K562 (cell line): ENCODE measurements around the gene PNPLA2. TPM values are rescaled to one million over a fixed set of nuclear protein-coding genes. Genes with fewer than 3 reads are reported as not detected.

ENCODE experiments used
- ATAC-seq: fragments of 200-7000 bp; cut with Tn5 transposase; 3 replicates; pipeline ENCODE4 v1.9.1; 2020; ENCODE audit warnings: moderate library complexity
- BruUV-seq: library from RNA; stranded (reverse); fragments of 400-500 nt; replicated peaks from 2 replicates; lab custom pipeline; 2021; lab: Mats Ljungman, UMichigan
- CTCF ChIA-PET: fragments of 300-600 bp; formaldehyde crosslinking; extraction: SDS; loops from one replicate; lab custom pipeline; 2021; ENCODE audit warnings: low intra/inter-chr PET ratio; lab: Yijun Ruan, JAX
- POLR2A ChIA-PET: fragments of 300-600, 350-650 bp; sonication (Branson Sonifier 250); formaldehyde crosslinking; extraction: SDS; loops from one replicate; lab custom pipeline; 2021; ENCODE audit warnings: antibody characterized with exemption, inconsistent platforms; lab: Yijun Ruan, JAX
- DNase-seq, 4 experiments: peaks; one replicate each; pipeline versions ENCODE4 v3.0.0 to v3.0.0-alpha.2; 2011 to 2018; ENCODE audit warnings: low spot score in 3 of 4, mixed read lengths in 3 of 4; ENCODE audit errors: extremely low read depth in 1 of 4
- FAIRE-seq: peaks from 2 replicates; lab custom pipeline; 2011; peaks lifted over from hg19 to GRCh38; lab: Jason Lieb, UNC
- H2AFZ ChIP-seq: 2 replicates; pipeline ENCODE4 v1.6.0; 2011; ENCODE audit warnings: low read depth, low read length, control low read depth, inconsistent platforms
- H3K27ac ChIP-seq: fragments of 200-600 bp; 3 replicates; pipeline ENCODE4 v1.8.0; 2011; ENCODE audit warnings: low read depth, mild to moderate bottlenecking, control low read depth, inconsistent platforms, low read length, moderate library complexity, mixed read lengths; ENCODE audit errors: extremely low read depth
- H3K27me3 ChIP-seq, 2 experiments: fragments of 300-600 bp in 1 of 2; 2 replicates in 1 of 2; 3 replicates in 1 of 2; pipeline versions ENCODE4 v1.6.0 to v1.8.0; 2011; ENCODE audit warnings: inconsistent platforms in 2 of 2, low read length in 2 of 2, mild to moderate bottlenecking in 1 of 2, mixed read lengths in 1 of 2, moderate library complexity in 1 of 2; ENCODE audit not compliant: control insufficient read depth in 2 of 2, insufficient read depth in 2 of 2
- H3K36me3 ChIP-seq: fragments of 300-600 bp; 3 replicates; pipeline ENCODE4 v1.8.0; 2011; ENCODE audit warnings: mild to moderate bottlenecking, low read length, inconsistent platforms; ENCODE audit not compliant: control insufficient read depth, insufficient read depth
- H3K4me1 ChIP-seq, 2 experiments: fragments of 200-600 bp in 1 of 2; replicated peaks in 1 of 2; 2 replicates in 1 of 2; 3 replicates in 1 of 2; pipeline versions ENCODE4 v1.5.1 to v1.8.0; 2011; ENCODE audit warnings: inconsistent platforms in 2 of 2, low read length in 2 of 2, mild to moderate bottlenecking in 1 of 2, mixed read lengths in 1 of 2, moderate library complexity in 1 of 2; ENCODE audit not compliant: control insufficient read depth in 2 of 2, insufficient read depth in 2 of 2
- H3K4me2 ChIP-seq: 2 replicates; pipeline ENCODE4 v1.6.1; 2011; ENCODE audit warnings: low read length, control low read depth, inconsistent platforms, mixed read lengths; ENCODE audit not compliant: insufficient read depth
- H3K4me3 ChIP-seq: fragments of 200-600 bp; sonication (generic), shearing (Covaris generic); 2 replicates; pipeline ENCODE4 v1.5.1; 2016; ENCODE audit warnings: control low read depth, inconsistent platforms
- H3K79me2 ChIP-seq: fragments of 200-600 bp; 3 replicates; pipeline ENCODE4 v1.8.0; 2011; ENCODE audit warnings: low read length, inconsistent platforms; ENCODE audit not compliant: control insufficient read depth, insufficient read depth
- H3K9ac ChIP-seq, 2 experiments: 2 replicates each; pipeline versions ENCODE4 v1.6.0 to v1.6.1; 2011; ENCODE audit warnings: low read depth in 2 of 2, low read length in 2 of 2, control low read depth in 1 of 2, inconsistent platforms in 1 of 2, mild to moderate bottlenecking in 1 of 2, mixed read lengths in 1 of 2; ENCODE audit not compliant: insufficient read depth in 1 of 2
- H3K9me1 ChIP-seq: one replicate; pipeline ENCODE4 v1.6.0; 2011; ENCODE audit warnings: inconsistent platforms, mild to moderate bottlenecking, low read length, moderate library complexity; ENCODE audit not compliant: control insufficient read depth, insufficient read depth
- H3K9me3 ChIP-seq: replicated peaks from 2 replicates; pipeline ENCODE4 v1.5.1; 2011; ENCODE audit warnings: low read depth, low read length, inconsistent platforms; ENCODE audit not compliant: control insufficient read depth, insufficient read depth
- H4K20me1 ChIP-seq: replicated peaks from 2 replicates; pipeline ENCODE4 v1.6.1; 2011; ENCODE audit warnings: low read length, inconsistent platforms, mixed read lengths; ENCODE audit not compliant: control insufficient read depth, insufficient read depth
- CTBP1 ChIP-seq: fragments of 450-650 bp; IDR thresholded peaks from 2 replicates; pipeline ENCODE4 v1.6.1; 2016; ENCODE audit warnings: borderline replicate concordance
- FOS ChIP-seq: IDR thresholded peaks from 3 replicates; pipeline ENCODE4 v1.6.1; 2011; ENCODE audit not compliant: insufficient read length; ENCODE audit errors: extremely low read depth
- HMG20A ChIP-seq: fragments of 450-650 bp; formaldehyde crosslinking; conservative IDR thresholded peaks from 2 replicates; pipeline ENCODE4 v1.4.0; 2020; ENCODE audit warnings: mild to moderate bottlenecking, mixed read lengths
- IRF2 ChIP-seq: sonication (generic); formaldehyde crosslinking; IDR thresholded peaks from 2 replicates; pipeline ENCODE4 v1.8.1; 2022; ENCODE audit warnings: mild to moderate bottlenecking, missing genetic modification reagents
- NFIC ChIP-seq: fragments of 450-650 bp; IDR thresholded peaks from 2 replicates; pipeline ENCODE4 v1.6.1; 2017; ENCODE audit warnings: mild to moderate bottlenecking, inconsistent platforms
- NR2C2 ChIP-seq, 2 experiments: fragments of 200-800 bp in 1 of 2; sonication (Bioruptor generic) in 1 of 2; sonication (generic) in 1 of 2; formaldehyde crosslinking in 1 of 2; IDR thresholded peaks; 2 replicates each; pipeline versions ENCODE4 v1.6.1 to v1.8.0; 2016 to 2022; ENCODE audit warnings: mild to moderate bottlenecking in 1 of 2, missing compliant biosample characterization in 1 of 2, missing genetic modification characterization in 1 of 2, missing genetic modification reagents in 1 of 2
- POLR2AphosphoS5 ChIP-seq: IDR thresholded peaks from 2 replicates; pipeline ENCODE4 v1.6.1; 2011; ENCODE audit warnings: mild to moderate bottlenecking, low read depth, low read length, moderate library complexity; ENCODE audit not compliant: control insufficient read depth, insufficient read depth
- RBM15 ChIP-seq: fragments of 200-400 bp; formaldehyde crosslinking; IDR thresholded peaks from 2 replicates; pipeline ENCODE4 v1.6.1; 2018; ENCODE audit warnings: mild to moderate bottlenecking, low read length, moderate library complexity; ENCODE audit not compliant: insufficient read depth
- ZBTB7A ChIP-seq: IDR thresholded peaks from 2 replicates; pipeline ENCODE4 v1.6.1; 2011; ENCODE audit warnings: low read depth, mild to moderate bottlenecking, low read length, moderate library complexity, borderline replicate concordance; ENCODE audit not compliant: control insufficient read depth
- ZNF239 ChIP-seq: fragments of 250-450 bp; sonication (Bioruptor Pico); IDR thresholded peaks from 2 replicates; pipeline ENCODE4 v1.4.0; 2020; ENCODE audit warnings: mild to moderate bottlenecking
- WGBS: fragments of 100-300 bp; shearing (Covaris generic); methylation state at CpG from one replicate; pipeline ENCODE4 v1.1.6; 2016; ENCODE audit warnings: low coverage, mixed read lengths; ENCODE audit not compliant: insufficient coverage; ENCODE audit errors: missing lambda C conversion rate; 5-methylcytosine and 5-hydroxymethylcytosine counted together
- in situ Hi-C: fragments of 300-500 bp; cut with MboI; formaldehyde crosslinking; loops from 4 replicates; pipeline ENCODE4 v1.15.0; 2018; ENCODE audit warnings: inconsistent platforms, mixed read lengths
- intact Hi-C: fragments of 100-400 bp; cut with micrococcal nuclease; formaldehyde crosslinking; loops from 2 replicates; pipeline ENCODE4 v1.14.2; 2022
- polyA plus RNA-seq, 8 experiments: library from polyadenylated mRNA; depleted of rRNA in 4 of 8; stranded (reverse) in 5 of 8; unstranded in 3 of 8; fragments of >200 nt; fragmentation: Nextera tagmentation in 2 of 8; fragmentation: Illumina TruSeq in 1 of 8; extraction: Ambion mirVana in 2 of 8; extraction: Trizol in 1 of 8; gene quantifications; 2 replicates each; pipeline versions ENCODE4 v1.2.1 to v1.2.3, GENCODE V29; 2011 to 2014; ENCODE audit warnings: inconsistent platforms in 1 of 8, missing spikeins in 1 of 8
- total RNA-seq, 7 experiments: library from RNA; depleted of rRNA in 6 of 7; stranded (reverse); fragments of >200 nt in 6 of 7; fragmentation: Illumina TruSeq in 2 of 7; extraction: Trizol in 2 of 7; gene quantifications; 2 replicates each; pipeline versions ENCODE4 v1.2.1 to v1.2.3, GENCODE V29; 2011 to 2021; ENCODE audit warnings: low replicate concordance in 1 of 7
- TF ChIP-seq, protein P1 (sequence below), 2 experiments: fragments of 450-650 bp; conservative IDR thresholded peaks; 2 replicates each; pipeline ENCODE4 v1.6.1; 2017; ENCODE audit warnings: mild to moderate bottlenecking in 2 of 2, moderate library complexity in 2 of 2
- TF ChIP-seq, protein P2 (sequence below): fragments of 450-650 bp; formaldehyde crosslinking; IDR thresholded peaks from 2 replicates; pipeline ENCODE4 v1.4.0; 2022; ENCODE audit warnings: missing genetic modification characterization
- TF ChIP-seq, protein P3 (sequence below): sonication (generic); formaldehyde crosslinking; IDR thresholded peaks from 2 replicates; pipeline ENCODE4 v1.8.1; 2022; ENCODE audit warnings: missing genetic modification reagents
- TF ChIP-seq, protein P4 (sequence below): conservative IDR thresholded peaks from 2 replicates; pipeline ENCODE4 v1.6.1; 2011; ENCODE audit warnings: low read depth, mild to moderate bottlenecking, low read length; ENCODE audit not compliant: control insufficient read depth

PNPLA2 gene
- total and polyA plus RNA-seq, 9 of the 15 experiments (the other 6 are each of a cell fraction or from before 2014, with no cell fraction given) = 0.39 to 87.1 (median 8.4) TPM

DNA sequence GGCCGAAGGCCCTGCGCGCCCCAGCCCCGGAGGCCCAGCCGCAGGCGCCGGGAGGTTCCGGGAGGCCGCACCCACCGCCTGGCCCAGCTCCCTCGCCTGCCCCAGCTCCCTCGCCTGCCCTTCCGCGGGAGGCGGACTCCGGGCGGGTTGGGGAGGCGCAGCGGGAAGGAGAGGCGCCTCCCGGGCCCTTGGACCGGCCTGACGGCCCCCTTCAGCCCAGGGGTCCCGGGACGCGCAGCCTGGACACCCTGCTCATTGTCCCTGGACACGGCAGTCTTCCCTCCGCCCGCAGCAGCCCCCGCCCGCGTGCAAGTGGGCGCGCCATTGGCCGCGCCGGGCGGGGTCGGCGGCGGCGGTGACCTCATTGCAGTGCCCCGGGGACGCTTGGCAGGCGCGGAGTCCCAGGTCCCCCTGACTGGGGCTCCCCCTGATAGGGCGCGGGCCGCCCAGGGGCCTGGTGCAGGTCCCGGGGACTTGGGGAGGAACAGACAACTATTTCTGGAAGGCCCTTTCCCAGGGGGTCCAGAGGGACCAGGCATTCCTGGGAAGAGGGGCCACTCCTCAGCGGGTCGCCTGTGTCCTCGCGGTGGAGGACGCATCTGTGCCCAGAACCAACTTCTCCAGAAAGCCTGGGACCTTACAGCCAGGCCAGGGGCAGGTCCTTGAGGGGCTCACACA, 14.5 kb downstream of the PNPLA2 start:
- POLR2A ChIA-PET = interaction anchor here (0.5 to 2.3 kb wide), 8 partner anchors 9 to 360 kb away, joined by 3 to 20 read pairs (median 4); partner anchors contain the start of genes PNPLA2, POLR2L and TSPAN4
- H3K4me1 ChIP-seq = peaks cover 17 to 91% of the 10 kb centered on the region in 2 experiments; a peak in 4 of 5 replicates
- ATAC-seq (peak; percentile 73), FAIRE-seq (no peak), DNase-seq (peak; percentile 64 to 76 (median 68))
- H3K36me3 ChIP-seq = peaks cover 40% of the 10 kb centered on the region; the same call in 2 of the 3 replicates
- intact Hi-C loops (loop anchor here (2.0 kb wide), 1 partner anchor 28 kb away; the partner anchor contains the start of gene PIDD1), in situ Hi-C loops (no loop called here)
- peak overlapping the region; percentile 85 for H3K4me2 ChIP-seq
- H3K79me2 ChIP-seq = peaks cover 44% of the 10 kb centered on the region
- peaks cover 2% of the 10 kb centered on the region for H3K9me1 ChIP-seq
- BruUV-seq = no TSS peak
- H3K4me3 ChIP-seq = peak overlapping the region; percentile 87
- peaks cover 7% of the 10 kb centered on the region for H4K20me1 ChIP-seq
- under 1% methylated on average over 30 of the region's 55 CpGs for WGBS
- peak overlapping the region; percentile 94 for H3K27ac ChIP-seq
- H3K9ac ChIP-seq = peak overlapping the region; percentile 92 to 95
- no peaks in the 10 kb centered on the region for H3K9me3 ChIP-seq
- no peaks in the 10 kb centered on the region for H3K27me3 ChIP-seq
- CTCF ChIA-PET = no interaction called here
- peak overlapping the region; percentile 53; the same call in 1 of the 2 replicates for H2AFZ ChIP-seq
- no peak for TF ChIP-seq NR2C2 (CRISPR knock-in tag; IDR thresholded peaks at IDR 0.05)
- 0 out of 2 replicates have a peak, but pooled peaks have one; percentile 44 for TF ChIP-seq NR2C2 (tag; IDR thresholded peaks at IDR 0.05)
- TF ChIP-seq, protein P1, sequence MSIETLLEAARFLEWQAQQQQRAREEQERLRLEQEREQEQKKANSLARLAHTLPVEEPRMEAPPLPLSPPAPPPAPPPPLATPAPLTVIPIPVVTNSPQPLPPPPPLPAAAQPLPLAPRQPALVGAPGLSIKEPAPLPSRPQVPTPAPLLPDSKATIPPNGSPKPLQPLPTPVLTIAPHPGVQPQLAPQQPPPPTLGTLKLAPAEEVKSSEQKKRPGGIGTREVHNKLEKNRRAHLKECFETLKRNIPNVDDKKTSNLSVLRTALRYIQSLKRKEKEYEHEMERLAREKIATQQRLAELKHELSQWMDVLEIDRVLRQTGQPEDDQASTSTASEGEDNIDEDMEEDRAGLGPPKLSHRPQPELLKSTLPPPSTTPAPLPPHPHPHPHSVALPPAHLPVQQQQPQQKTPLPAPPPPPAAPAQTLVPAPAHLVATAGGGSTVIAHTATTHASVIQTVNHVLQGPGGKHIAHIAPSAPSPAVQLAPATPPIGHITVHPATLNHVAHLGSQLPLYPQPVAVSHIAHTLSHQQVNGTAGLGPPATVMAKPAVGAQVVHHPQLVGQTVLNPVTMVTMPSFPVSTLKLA (conservative IDR thresholded peaks at IDR 0.05) = peak in 1 of 2 experiments; percentile 55; a peak in 3 of 4 replicates
- no peak for TF ChIP-seq RBM15
- TF ChIP-seq HMG20A (CRISPR knock-in tag) = no peak
- TF ChIP-seq IRF2 (CRISPR knock-in tag) = no peak
- TF ChIP-seq ZNF239 (CRISPR knock-in tag) = no peak
- TF ChIP-seq FOS = no peak
- peak; percentile 66; the same call in 1 of the 2 replicates for TF ChIP-seq ZBTB7A
- TF ChIP-seq, protein P2, sequence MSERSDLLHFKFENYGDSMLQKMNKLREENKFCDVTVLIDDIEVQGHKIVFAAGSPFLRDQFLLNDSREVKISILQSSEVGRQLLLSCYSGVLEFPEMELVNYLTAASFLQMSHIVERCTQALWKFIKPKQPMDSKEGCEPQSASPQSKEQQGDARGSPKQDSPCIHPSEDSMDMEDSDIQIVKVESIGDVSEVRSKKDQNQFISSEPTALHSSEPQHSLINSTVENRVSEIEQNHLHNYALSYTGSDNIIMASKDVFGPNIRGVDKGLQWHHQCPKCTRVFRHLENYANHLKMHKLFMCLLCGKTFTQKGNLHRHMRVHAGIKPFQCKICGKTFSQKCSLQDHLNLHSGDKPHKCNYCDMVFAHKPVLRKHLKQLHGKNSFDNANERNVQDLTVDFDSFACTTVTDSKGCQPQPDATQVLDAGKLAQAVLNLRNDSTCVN = no peak
- TF ChIP-seq CTBP1 = peak; percentile 37
- TF ChIP-seq NFIC = 0 out of 2 replicates have a peak, but pooled peaks have one; percentile 9
- peak; percentile 37; the same call in 1 of the 2 replicates for TF ChIP-seq POLR2AphosphoS5
- TF ChIP-seq, protein P3, sequence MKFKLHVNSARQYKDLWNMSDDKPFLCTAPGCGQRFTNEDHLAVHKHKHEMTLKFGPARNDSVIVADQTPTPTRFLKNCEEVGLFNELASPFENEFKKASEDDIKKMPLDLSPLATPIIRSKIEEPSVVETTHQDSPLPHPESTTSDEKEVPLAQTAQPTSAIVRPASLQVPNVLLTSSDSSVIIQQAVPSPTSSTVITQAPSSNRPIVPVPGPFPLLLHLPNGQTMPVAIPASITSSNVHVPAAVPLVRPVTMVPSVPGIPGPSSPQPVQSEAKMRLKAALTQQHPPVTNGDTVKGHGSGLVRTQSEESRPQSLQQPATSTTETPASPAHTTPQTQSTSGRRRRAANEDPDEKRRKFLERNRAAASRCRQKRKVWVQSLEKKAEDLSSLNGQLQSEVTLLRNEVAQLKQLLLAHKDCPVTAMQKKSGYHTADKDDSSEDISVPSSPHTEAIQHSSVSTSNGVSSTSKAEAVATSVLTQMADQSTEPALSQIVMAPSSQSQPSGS (CRISPR knock-in tag) = peak; percentile 76
- TF ChIP-seq, protein P4, sequence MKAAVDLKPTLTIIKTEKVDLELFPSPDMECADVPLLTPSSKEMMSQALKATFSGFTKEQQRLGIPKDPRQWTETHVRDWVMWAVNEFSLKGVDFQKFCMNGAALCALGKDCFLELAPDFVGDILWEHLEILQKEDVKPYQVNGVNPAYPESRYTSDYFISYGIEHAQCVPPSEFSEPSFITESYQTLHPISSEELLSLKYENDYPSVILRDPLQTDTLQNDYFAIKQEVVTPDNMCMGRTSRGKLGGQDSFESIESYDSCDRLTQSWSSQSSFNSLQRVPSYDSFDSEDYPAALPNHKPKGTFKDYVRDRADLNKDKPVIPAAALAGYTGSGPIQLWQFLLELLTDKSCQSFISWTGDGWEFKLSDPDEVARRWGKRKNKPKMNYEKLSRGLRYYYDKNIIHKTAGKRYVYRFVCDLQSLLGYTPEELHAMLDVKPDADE = peak; percentile 57; the same call in 1 of the 2 replicates
